ENCODE results near the gene CIAO3. TPM values are rescaled to one million over a fixed set of nuclear protein-coding genes. Genes with fewer than 3 reads are reported as not detected.

Gene CIAO3
- total RNA-seq, 2 experiments from 2014 or later = 34.8 to 37.0 TPM

DNA sequence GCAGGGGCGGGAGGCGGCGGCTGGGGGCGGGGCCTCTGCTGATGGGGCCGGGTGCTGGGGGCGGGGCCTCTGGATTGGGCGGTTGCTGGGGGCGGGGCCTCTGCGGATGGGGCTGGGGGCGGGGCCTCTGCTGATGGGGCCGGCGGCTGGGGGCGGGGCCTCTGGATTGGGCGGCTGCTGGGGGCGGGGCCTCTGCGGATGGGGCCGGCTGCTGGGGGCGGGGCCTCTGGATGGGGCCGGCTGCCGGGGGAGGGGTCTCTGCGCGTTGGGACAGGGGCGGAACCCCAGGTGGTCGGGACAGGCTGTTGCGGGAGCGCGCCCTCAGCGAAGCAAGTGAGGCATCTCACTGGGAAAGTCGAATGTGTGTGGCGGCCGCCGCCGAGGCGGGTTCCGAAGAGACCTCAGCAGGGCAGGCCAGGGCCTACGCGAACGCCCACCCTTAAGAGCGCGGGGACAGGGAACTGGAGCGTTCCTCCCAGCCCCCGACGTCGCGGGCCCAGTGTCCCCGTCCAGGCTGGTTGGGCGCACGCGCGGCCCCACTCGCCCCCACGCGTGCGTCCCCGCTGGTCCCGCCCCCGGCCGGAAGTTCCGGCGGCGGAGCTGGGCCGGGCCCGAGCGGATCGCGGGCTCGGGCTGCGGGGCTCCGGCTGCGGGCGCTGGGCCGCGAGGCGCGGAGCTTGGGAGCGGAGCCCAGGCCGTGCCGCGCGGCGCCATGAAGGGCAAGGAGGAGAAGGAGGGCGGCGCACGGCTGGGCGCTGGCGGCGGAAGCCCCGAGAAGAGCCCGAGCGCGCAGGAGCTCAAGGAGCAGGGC, 60.8 kb downstream of the CIAO3 start, which contains the start of gene STUB1:
STUB1 (plus strand) TSS at position 597 of the 811 bp plus-strand sequence; CDS start at position 713, 116 bp downstream.
- Mint-ChIP-seq H3K27ac (peak within 1 kb of the TSS; percentile 82), H3K4me3 (peak within 1 kb of the TSS; percentile 78), H3K9me3 (ENCODE audit: low read depth) (no peaks in the 10 kb centered on the region), H3K36me3 (peaks cover 4% of the 10 kb centered on the region), H3K4me1 (peaks cover 35% of the 10 kb centered on the region), H3K27me3 (peaks cover 10% of the 10 kb centered on the region)
- ATAC-seq (peak; percentile 50), DNase-seq (peak; percentile 93)
- CTCF ChIA-PET = interaction anchor here (0.7 to 2.4 kb wide), 8 partner anchors 10 to 101 kb away, joined by 3 to 9 read pairs (median 4); partner anchors contain the start of genes ANTKMT and RHOT2

Small RNAs within 50 kb of the gene (microRNA-seq; reads per million reads assigned to microRNA genes)
- not detected for gene MIR662

Other genes with a start within 250 kb of the CIAO3 start
- 100 to 1,000 TPM; 113 to 121 TPM for gene CAPN15, start 213.3 kb downstream of the CIAO3 start, total RNA-seq
- gene PRR35, start 180.6 kb downstream of the CIAO3 start, total RNA-seq = not detected
- 1 to 10 TPM in 1 of 2 experiments, under 1 TPM in 1; 0.94 to 1.2 TPM for gene NHLRC4, start 174.0 kb downstream of the CIAO3 start, total RNA-seq
- gene PIGQ, start 171.0 kb downstream of the CIAO3 start, total RNA-seq = 10 to 100 TPM; 38.8 to 41.0 TPM
- gene RAB40C, start 150.9 kb downstream of the CIAO3 start, total RNA-seq = 10 to 100 TPM; 13.3 to 14.0 TPM
- gene WFIKKN1, start 110.0 kb downstream of the CIAO3 start, total RNA-seq = under 1 TPM; 0.12 to 0.23 TPM
- gene METTL26, start 104.7 kb downstream of the CIAO3 start, total RNA-seq = 10 to 100 TPM; 86.7 to 92.6 TPM
- 10 to 100 TPM; 42.5 to 47.3 TPM for gene MCRIP2, start 99.2 kb downstream of the CIAO3 start, total RNA-seq
- gene WDR90, start 91.6 kb downstream of the CIAO3 start, total RNA-seq = 100 to 1,000 TPM in 1 of 2 experiments, 10 to 100 TPM in 1; 74.7 to 108 TPM
- gene RHOT2, start 72.9 kb downstream of the CIAO3 start, total RNA-seq = 100 to 1,000 TPM; 134 to 168 TPM
- gene RHBDL1, start 65.3 kb downstream of the CIAO3 start, total RNA-seq = under 1 TPM; 0.37 to 0.79 TPM
- gene STUB1, start 60.6 kb downstream of the CIAO3 start, total RNA-seq = 10 to 100 TPM; 84.2 to 87.1 TPM
- 10 to 100 TPM; 30.5 to 37.1 TPM for gene JMJD8, start 56.7 kb downstream of the CIAO3 start, total RNA-seq
- 10 to 100 TPM; 18.9 to 19.4 TPM for gene WDR24, start 50.6 kb downstream of the CIAO3 start, total RNA-seq
- gene FBXL16, start 35.2 kb downstream of the CIAO3 start, total RNA-seq = 1 to 10 TPM; 4.2 to 7.5 TPM
- gene METRN, start 25.9 kb downstream of the CIAO3 start, total RNA-seq = 10 to 100 TPM in 1 of 2 experiments, 1 to 10 TPM in 1; 9.8 to 14.0 TPM
- 10 to 100 TPM; 14.8 to 21.1 TPM for gene ANTKMT, start 19.9 kb downstream of the CIAO3 start, total RNA-seq
- gene CCDC78, start 14.6 kb downstream of the CIAO3 start, total RNA-seq = 1 to 10 TPM; 2.5 to 2.9 TPM
- 10 to 100 TPM; 13.0 to 14.3 TPM for gene HAGHL, start 13.9 kb downstream of the CIAO3 start, total RNA-seq
- gene MSLN, start 19.7 kb upstream of the CIAO3 start, total RNA-seq = not detected
- 10 to 100 TPM; 27.8 to 38.0 TPM for gene RPUSD1, start 47.4 kb upstream of the CIAO3 start, total RNA-seq
- 100 to 1,000 TPM; 125 to 139 TPM for gene CHTF18, start 47.6 kb upstream of the CIAO3 start, total RNA-seq
- gene GNG13, start 59.7 kb upstream of the CIAO3 start, total RNA-seq = not detected
- gene LMF1, start 230.0 kb upstream of the CIAO3 start, total RNA-seq = 10 to 100 TPM; 11.4 to 29.6 TPM
- under 1 TPM; 0.12 to 0.16 TPM for gene SOX8, start 240.8 kb upstream of the CIAO3 start, total RNA-seq